Large intestine (tissue), 3 donors: ENCODE data around the gene FFAR4. TPM values are rescaled to one million over a fixed set of nuclear protein-coding genes. Genes with fewer than 3 reads are reported as not detected.

Source experiments
- DNase-seq, 2 donors: peaks; one replicate each; pipeline versions ENCODE4 v3.0.0 to v3.0.0-alpha.2; 2013
- H3K27ac ChIP-seq: one replicate; pipeline ENCODE4 v1.5.1; 2013; ENCODE audit warnings: low read length
- H3K27me3 ChIP-seq: 2 replicates; pipeline ENCODE4 v1.6.1; 2013; ENCODE audit warnings: low read length; ENCODE audit not compliant: control insufficient read depth, insufficient read depth
- H3K36me3 ChIP-seq: 2 replicates; pipeline ENCODE4 v1.6.1; 2013; ENCODE audit warnings: low read length; ENCODE audit not compliant: control insufficient read depth, insufficient read depth
- H3K4me1 ChIP-seq: one replicate; pipeline ENCODE4 v1.6.1; 2013; ENCODE audit warnings: low read length; ENCODE audit not compliant: control insufficient read depth, insufficient read depth
- H3K4me3 ChIP-seq: one replicate; pipeline ENCODE4 v1.5.1; 2013; ENCODE audit warnings: low read length
- H3K9me3 ChIP-seq: one replicate; pipeline ENCODE4 v1.6.1; 2013; ENCODE audit warnings: mild to moderate bottlenecking, low read depth, low read length, moderate library complexity; ENCODE audit not compliant: control insufficient read depth
- WGBS: methylation state at CpG from one replicate; pipeline ENCODE4 v1.1.5; 2013; ENCODE audit warnings: low lambda C conversion rate; ENCODE audit not compliant: insufficient coverage; 5-methylcytosine and 5-hydroxymethylcytosine counted together
- polyA plus RNA-seq: library from polyadenylated mRNA; unstranded; fragments of 120-200 nt; gene quantifications from one replicate; pipeline ENCODE4 v1.2.1, GENCODE V29; 2013

Gene FFAR4
- polyA plus RNA-seq, 1 donor = 0.51 TPM

DNA sequence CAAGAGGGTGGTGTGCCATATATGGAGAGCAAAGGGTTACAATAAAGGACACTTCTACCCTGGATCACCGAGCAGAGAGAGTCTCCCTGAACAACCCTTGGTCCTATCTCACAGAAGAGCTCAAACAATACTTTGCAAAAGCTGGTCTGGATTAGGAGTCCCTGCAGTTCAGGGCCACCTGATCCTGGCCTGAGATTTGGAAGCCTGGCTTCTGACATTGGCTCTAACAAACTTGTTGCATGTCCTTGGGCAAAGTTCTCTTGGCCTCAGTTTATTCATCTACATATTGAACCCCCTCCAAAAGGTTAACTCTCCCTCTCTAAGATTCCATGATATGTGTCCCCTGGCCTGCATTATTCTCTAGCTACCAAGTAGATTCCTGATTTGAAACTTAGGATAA lies 32.9 kb downstream of the FFAR4 start:
- no peak for DNase-seq
- no peaks in the 10 kb centered on the region for H3K36me3 ChIP-seq
- peaks cover 34% of the 10 kb centered on the region for H3K27me3 ChIP-seq
- H3K4me1 ChIP-seq = no peaks in the 10 kb centered on the region
- H3K4me3 ChIP-seq = no peak overlapping the region
- WGBS = no CpG with 5 or more reads among the region's 1 CpG
- no peak overlapping the region for H3K27ac ChIP-seq
- no peaks in the 10 kb centered on the region for H3K9me3 ChIP-seq

DNA sequence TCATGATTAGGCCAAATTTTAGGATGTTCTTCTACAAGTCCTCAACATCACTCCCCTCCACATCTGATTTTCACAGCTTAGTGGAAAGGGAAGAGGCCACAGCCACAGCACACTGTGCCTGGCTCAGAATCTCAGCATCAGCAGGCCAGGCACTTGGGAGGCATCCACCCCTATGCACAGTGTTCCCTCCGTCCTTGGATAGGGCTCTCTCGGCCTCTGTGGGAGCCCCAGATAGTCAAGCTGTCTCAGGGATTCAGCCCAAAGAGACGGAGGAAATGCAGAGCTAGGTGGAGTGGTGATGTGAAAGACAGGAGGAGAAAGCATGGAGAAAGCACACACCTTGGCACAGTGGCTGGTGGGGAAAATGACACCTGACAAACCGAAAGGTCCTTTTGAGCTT lies 33.3 kb downstream of the FFAR4 start:
- WGBS = no CpG with 5 or more reads among the region's 4 CpGs
- H3K27me3 ChIP-seq = peaks cover 36% of the 10 kb centered on the region

DNA sequence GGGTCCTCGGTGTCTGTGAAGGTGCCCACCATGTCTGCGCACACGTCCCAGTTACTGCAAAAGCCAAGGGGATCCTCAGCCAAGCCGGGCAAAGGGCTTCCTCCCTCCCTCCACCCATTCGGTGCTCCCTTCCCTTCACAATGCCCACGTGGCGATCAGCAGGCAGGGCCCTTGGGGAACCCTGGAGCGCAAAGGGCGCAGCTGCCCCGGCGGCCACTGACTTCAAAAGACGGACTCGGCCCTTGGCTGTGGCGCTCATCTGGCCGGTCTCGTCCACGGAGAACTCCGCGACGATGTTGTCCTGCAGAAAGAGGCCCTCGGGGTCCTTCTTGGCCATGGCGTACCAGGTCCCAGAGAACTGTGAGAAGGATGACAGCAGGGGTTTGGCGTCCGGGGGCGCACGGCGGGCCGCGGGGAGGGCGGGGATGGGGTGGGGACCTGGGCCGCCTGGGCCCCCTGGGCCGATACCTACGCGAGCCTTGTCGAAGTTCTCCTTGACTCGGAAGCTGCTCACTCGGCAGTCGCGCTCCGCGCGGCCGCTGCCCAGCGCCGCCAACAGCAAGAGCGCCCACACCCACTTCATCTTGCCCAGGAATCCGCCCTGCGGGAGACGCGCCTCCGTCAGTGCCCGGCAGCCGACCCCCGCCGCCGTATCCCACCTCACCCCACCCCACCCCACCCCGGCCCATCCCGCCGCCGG lies 34.1 kb downstream of the FFAR4 start:
- Histone ChIP-seq H3K27me3 (peaks cover 36% of the 10 kb centered on the region), H3K36me3 (no peaks in the 10 kb centered on the region), H3K9me3 (no peaks in the 10 kb centered on the region), H3K4me3 (peak overlapping the region; percentile 22), H3K27ac (no peak overlapping the region), H3K4me1 (no peaks in the 10 kb centered on the region)
- no CpG with 5 or more reads among the region's 60 CpGs for WGBS
- peak; percentile 52 to 63 for DNase-seq

More for the DNA sequence above, 33.3 kb downstream of the FFAR4 start:
- Histone ChIP-seq H3K27ac (no peak overlapping the region), H3K4me1 (no peaks in the 10 kb centered on the region), H3K36me3 (no peaks in the 10 kb centered on the region), H3K9me3 (no peaks in the 10 kb centered on the region), H3K4me3 (peak overlapping the region; percentile 22)
- DNase-seq = no peak

DNA sequence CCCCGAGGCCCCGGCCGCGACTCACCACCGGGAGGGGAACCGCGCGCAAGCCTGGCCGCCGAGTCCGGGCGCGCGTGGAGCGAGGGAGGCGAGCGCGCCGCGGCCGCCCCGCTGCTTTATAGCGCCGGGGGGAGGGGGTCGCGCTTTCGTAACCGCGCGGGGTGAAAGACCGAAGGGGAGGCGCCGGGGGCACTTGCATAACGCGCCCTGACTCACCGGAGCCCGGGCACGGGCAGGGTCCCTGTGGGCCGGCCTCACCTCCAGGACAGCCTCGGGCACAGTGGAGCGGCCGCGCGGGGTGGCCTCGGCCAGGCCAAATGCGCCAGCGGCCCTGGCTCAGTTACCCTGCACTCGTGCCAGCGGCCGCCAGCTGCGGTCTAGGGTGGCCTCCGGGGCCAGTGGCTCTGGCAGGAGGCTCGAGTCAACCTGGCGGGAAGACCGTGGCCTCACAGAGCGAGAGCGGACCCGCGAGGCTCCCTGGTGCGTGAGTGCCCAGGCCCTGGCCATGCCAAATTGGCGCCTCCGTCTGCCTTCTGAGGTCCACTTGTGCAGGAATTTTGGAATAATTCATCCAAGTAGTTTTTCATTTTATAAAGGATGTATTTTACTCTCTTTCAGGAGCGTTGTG lies 34.8 kb downstream of the FFAR4 start, which contains the start of gene RBP4:
Gene RBP4, minus strand, starts transcription at position 90 of the 628 bp plus-strand sequence. CDS start 207 bp downstream, outside the sequence.
- H3K9me3 ChIP-seq = no peaks in the 10 kb centered on the region
- peak within 1 kb of the TSS; percentile 45 for H3K4me3 ChIP-seq
- no peaks in the 10 kb centered on the region for H3K36me3 ChIP-seq
- H3K4me1 ChIP-seq = no peaks in the 10 kb centered on the region
- no peak within 1 kb of the TSS for H3K27ac ChIP-seq
- WGBS = no CpG with 5 or more reads among the region's 63 CpGs
- H3K27me3 ChIP-seq = peaks cover 36% of the 10 kb centered on the region
- peak; percentile 50 to 73 for DNase-seq

DNA sequence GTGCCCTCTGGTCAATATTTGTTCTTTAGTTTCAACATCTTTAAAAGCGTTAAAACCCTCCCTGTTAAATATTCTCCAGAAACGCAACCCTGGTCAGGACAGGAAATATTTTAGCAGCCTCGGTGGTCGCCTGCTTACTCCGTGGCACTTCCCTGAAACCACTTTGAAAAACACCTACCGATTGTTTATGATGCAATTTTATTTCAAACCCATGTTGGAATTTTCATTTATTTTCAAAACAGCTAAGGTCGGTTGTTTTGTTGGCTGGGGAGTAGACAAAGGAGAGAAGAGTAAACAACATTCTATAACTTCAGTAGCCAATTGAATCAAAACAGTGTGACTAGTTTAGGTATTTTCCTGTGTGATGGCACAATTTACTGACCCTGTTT lies 35.3 kb downstream of the FFAR4 start:
- no peaks in the 10 kb centered on the region for H3K4me1 ChIP-seq
- no peak for DNase-seq
- H3K27ac ChIP-seq = no peak overlapping the region
- H3K27me3 ChIP-seq = peaks cover 36% of the 10 kb centered on the region
- H3K36me3 ChIP-seq = no peaks in the 10 kb centered on the region
- WGBS = 0% methylated on average over 3 of the region's 7 CpGs
- no peak overlapping the region for H3K4me3 ChIP-seq
- H3K9me3 ChIP-seq = no peaks in the 10 kb centered on the region

DNA sequence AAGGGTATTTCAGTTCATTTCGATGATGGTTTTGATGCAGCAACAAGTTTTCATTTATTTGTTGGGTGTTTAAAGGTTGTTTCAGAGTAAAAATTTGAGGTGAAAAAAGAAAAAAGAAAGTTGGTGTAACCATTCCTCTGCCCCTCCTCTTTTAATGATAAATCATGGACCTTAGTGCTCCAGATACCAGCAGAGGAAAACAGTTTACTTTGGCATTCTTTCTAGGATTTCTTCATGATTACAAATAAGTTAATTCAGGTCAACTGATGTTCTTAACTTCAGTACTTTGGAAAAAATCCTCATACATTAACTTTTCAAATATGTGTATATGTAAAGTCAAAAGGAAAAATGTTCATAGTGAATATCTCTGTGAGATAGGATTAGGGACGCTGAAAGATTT lies 36.6 kb downstream of the FFAR4 start:
- no peaks in the 10 kb centered on the region for H3K36me3 ChIP-seq
- 94% methylated on average over 2 of the region's 2 CpGs for WGBS
- H3K27me3 ChIP-seq = peaks cover 36% of the 10 kb centered on the region
- H3K4me1 ChIP-seq = no peaks in the 10 kb centered on the region
- H3K9me3 ChIP-seq = no peaks in the 10 kb centered on the region
- no peak overlapping the region for H3K27ac ChIP-seq
- no peak overlapping the region for H3K4me3 ChIP-seq
- no peak for DNase-seq

DNA sequence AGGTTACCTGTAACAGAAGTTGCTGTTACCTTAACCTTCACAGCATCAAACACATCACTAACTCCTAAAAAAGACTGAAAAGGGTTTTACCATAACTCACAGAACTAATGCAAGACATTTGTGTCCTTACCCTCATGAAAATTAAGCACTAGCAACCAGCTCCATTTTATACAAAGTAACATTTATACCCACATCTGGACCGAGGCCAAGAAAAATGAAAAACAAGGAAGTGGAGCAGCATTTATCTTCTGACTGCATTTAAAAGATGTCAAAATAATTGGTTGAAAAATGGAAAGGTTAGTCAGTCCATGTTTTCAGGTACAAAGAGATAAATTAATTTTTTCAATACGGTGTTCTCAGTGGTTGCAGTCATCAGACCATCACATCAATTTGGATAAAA lies 37.7 kb downstream of the FFAR4 start:
- DNase-seq = no peak
- Histone ChIP-seq H3K27ac (no peak overlapping the region), H3K36me3 (no peaks in the 10 kb centered on the region), H3K4me1 (no peaks in the 10 kb centered on the region), H3K9me3 (no peaks in the 10 kb centered on the region), H3K27me3 (peaks cover 36% of the 10 kb centered on the region), H3K4me3 (no peak overlapping the region)
- WGBS = 75% methylated on average over 2 of the region's 2 CpGs

DNA sequence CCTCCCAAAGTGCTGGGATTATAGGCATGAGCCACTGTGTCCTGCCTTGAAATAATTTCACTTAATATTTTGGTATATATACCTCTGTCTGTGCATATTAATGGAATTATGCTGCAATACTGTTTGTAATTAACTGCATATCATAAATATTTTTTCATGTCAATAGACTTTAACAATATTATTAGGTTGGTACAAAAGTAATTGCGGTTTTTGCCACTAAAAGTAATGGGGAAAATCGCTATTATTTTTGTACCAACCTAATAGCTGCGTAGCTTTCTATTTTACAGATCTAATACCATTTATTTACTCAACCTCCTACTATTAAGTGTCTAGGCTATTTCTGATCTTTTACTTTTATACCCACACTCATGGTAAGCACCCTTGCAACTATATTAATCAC lies 42.0 kb downstream of the FFAR4 start:
- Histone ChIP-seq H3K27ac (no peak overlapping the region), H3K9me3 (no peaks in the 10 kb centered on the region), H3K4me1 (no peaks in the 10 kb centered on the region), H3K36me3 (no peaks in the 10 kb centered on the region), H3K4me3 (no peak overlapping the region), H3K27me3 (peaks cover 8% of the 10 kb centered on the region)
- 90% methylated on average over 2 of the region's 3 CpGs for WGBS
- DNase-seq = no peak

DNA sequence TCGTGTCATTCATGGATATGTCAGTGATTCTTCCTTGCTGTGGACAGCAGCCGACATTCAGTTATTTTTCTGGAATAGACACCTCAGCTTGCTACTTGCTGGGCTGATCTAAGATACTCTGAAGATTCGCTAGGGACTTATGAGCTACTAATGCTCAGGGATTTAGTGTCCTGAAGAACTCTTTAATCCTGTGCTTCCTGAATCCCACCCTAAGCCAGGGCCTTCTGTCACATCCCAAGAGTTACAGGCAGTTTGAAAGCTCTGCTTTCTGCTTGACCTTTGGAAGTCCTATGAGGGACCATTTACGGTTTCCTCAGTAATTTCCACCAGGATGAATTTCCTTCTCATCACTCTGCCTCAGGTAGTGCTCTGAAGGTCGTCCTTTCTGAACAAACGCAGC lies 45.8 kb downstream of the FFAR4 start, which contains the start of gene PDE6C:
Gene PDE6C, plus strand, starts transcription at position 227 of the 400 bp plus-strand sequence. CDS start 189 bp downstream, outside the sequence.
- WGBS = no CpG with 5 or more reads among the region's 6 CpGs
- Histone ChIP-seq H3K36me3 (no peaks in the 10 kb centered on the region), H3K4me3 (no peak within 1 kb of the TSS), H3K4me1 (no peaks in the 10 kb centered on the region), H3K27me3 (no peaks in the 10 kb centered on the region), H3K9me3 (no peaks in the 10 kb centered on the region), H3K27ac (no peak within 1 kb of the TSS)
- no peak for DNase-seq

DNA sequence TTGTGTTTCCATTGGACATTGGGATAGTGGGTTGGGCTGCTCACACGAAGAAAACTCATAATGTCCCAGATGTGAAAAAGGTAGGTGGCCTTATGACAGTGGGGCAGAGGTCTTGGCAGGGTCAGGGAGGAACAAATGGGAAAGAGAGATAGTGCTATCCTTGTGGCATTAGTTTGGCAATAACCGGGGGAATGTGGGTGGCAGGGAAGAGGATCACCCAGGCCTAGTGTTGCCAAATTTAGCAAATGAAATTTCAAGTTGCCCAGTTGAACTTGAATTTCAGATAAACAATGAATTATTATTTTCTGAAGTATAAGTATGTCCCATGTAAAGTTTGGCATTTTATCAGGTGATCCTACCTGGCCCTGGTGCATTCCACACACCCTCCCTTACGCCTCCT lies 46.7 kb downstream of the FFAR4 start:
- no peaks in the 10 kb centered on the region for H3K9me3 ChIP-seq
- H3K4me1 ChIP-seq = no peaks in the 10 kb centered on the region
- WGBS = 88% methylated on average over 1 of the region's 3 CpGs
- no peak for DNase-seq
- H3K27me3 ChIP-seq = no peaks in the 10 kb centered on the region
- no peaks in the 10 kb centered on the region for H3K36me3 ChIP-seq
- no peak overlapping the region for H3K27ac ChIP-seq
- H3K4me3 ChIP-seq = no peak overlapping the region
